Measurements from ENCODE around the gene RTN4.

Gene RTN4

GRCh38 chr2:54924121-54924520 lies 126.1 kb downstream of the RTN4 start:
- no peak overlapping the region for H3K4me2 ChIP-seq (ENCODE audit: low read length)
- H3K4me1 ChIP-seq (ENCODE audit: insufficient read depth, low read length, severe bottlenecking), result no peaks in the 10 kb centered on the region
- no peak overlapping the region for H3K27ac ChIP-seq (ENCODE audit: low read depth, low read length, poor library complexity, severe bottlenecking)
- TF ChIP-seq, protein P1, sequence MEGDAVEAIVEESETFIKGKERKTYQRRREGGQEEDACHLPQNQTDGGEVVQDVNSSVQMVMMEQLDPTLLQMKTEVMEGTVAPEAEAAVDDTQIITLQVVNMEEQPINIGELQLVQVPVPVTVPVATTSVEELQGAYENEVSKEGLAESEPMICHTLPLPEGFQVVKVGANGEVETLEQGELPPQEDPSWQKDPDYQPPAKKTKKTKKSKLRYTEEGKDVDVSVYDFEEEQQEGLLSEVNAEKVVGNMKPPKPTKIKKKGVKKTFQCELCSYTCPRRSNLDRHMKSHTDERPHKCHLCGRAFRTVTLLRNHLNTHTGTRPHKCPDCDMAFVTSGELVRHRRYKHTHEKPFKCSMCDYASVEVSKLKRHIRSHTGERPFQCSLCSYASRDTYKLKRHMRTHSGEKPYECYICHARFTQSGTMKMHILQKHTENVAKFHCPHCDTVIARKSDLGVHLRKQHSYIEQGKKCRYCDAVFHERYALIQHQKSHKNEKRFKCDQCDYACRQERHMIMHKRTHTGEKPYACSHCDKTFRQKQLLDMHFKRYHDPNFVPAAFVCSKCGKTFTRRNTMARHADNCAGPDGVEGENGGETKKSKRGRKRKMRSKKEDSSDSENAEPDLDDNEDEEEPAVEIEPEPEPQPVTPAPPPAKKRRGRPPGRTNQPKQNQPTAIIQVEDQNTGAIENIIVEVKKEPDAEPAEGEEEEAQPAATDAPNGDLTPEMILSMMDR (IDR thresholded peaks at IDR 0.05; ENCODE audit: low read length), result no peak
- TF ChIP-seq EZH2 (IDR thresholded peaks at IDR 0.05; ENCODE audit: borderline replicate concordance, low read length), result no peak
- no peaks in the 10 kb centered on the region for H3K27me3 ChIP-seq (ENCODE audit: insufficient read depth, low read length)
- no peaks in the 10 kb centered on the region for H4K20me1 ChIP-seq (ENCODE audit: insufficient read depth, low read length)
- no peaks in the 10 kb centered on the region for H3F3A ChIP-seq (ENCODE audit: insufficient read depth, low read length)
- no peak overlapping the region for H3K4me3 ChIP-seq (ENCODE audit: low read depth, low read length, poor library complexity, severe bottlenecking)
- H3K9me3 ChIP-seq (ENCODE audit: low read length), result peaks cover 18% of the 10 kb centered on the region
- H2AFZ ChIP-seq (ENCODE audit: low read length), result no peak overlapping the region
- no peak overlapping the region for H3K9ac ChIP-seq (ENCODE audit: low read length)
- no peaks in the 10 kb centered on the region for H3K79me2 ChIP-seq (ENCODE audit: insufficient read depth, low read length)
- peaks cover 78% of the 10 kb centered on the region for H3K36me3 ChIP-seq (ENCODE audit: insufficient read depth, low read length)
- H3K9me2 ChIP-seq (ENCODE audit: low read depth, low read length), result no peaks in the 10 kb centered on the region
